ENCODE results near the gene DENND11. TPM values are rescaled to one million over a fixed set of nuclear protein-coding genes. Genes with fewer than 3 reads are reported as not detected.

DENND11 gene
- polyA plus RNA-seq, 1 experiment = 4.6 TPM

DNA sequence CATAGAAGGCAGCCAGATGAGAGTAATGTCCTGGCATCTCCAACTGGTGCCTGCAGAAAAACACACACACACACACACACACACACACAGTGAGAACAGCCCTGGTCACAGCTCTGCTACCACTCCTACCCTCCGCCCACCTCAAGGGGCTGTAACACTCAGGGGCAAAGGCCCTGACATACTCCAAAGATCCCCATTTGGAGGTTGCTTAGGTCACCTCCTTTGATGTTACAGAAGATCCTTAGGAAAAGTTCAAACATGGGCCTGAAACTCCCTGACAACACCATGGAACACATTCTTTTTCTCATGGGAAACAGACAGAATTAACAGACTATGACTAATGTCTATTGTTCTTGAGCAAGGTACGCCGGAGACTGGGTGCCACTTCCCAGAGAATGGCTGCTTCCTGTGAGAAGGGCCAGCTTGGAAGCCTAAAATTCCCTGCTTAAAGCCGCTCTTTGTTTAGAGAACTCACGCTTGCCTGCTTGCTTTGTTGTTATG lies 27.7 kb downstream of the DENND11 start:
- no peak for DNase-seq (ENCODE audit: low read depth)
- ChIA-PET CTCF (no interaction called here), POLR2A (no interaction called here)
- Histone ChIP-seq H3K4me3 (ENCODE audit: low read depth, low read length) (no peak overlapping the region), H3K27me3 (ENCODE audit: control insufficient read depth, insufficient read depth, low read length) (no peaks in the 10 kb centered on the region), H3K36me3 (ENCODE audit: control insufficient read depth, insufficient read depth, low read length) (peaks cover 8% of the 10 kb centered on the region)
- TF ChIP-seq, protein P1, sequence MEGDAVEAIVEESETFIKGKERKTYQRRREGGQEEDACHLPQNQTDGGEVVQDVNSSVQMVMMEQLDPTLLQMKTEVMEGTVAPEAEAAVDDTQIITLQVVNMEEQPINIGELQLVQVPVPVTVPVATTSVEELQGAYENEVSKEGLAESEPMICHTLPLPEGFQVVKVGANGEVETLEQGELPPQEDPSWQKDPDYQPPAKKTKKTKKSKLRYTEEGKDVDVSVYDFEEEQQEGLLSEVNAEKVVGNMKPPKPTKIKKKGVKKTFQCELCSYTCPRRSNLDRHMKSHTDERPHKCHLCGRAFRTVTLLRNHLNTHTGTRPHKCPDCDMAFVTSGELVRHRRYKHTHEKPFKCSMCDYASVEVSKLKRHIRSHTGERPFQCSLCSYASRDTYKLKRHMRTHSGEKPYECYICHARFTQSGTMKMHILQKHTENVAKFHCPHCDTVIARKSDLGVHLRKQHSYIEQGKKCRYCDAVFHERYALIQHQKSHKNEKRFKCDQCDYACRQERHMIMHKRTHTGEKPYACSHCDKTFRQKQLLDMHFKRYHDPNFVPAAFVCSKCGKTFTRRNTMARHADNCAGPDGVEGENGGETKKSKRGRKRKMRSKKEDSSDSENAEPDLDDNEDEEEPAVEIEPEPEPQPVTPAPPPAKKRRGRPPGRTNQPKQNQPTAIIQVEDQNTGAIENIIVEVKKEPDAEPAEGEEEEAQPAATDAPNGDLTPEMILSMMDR (IDR thresholded peaks at IDR 0.05; ENCODE audit: insufficient read depth, low read depth, low read length) = no peak

DNA sequence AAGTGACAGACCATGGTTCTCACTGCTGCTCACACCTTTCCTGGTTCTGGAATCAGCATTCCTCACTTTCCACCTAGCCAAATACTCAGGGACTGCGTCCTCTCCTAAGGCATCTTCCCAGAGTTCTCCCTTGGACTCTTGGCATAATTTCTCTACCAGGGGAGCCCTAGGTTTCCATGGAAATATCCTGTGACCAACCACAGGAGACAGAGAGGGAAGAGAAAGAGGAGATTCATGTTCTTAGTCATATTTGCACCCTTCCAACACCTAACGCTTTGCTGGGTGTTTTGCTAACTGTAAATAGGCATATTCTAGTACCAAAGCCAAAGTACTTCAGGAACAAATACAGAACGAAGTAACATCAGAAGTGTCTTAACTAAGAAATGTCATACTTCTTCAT lies 28.6 kb downstream of the DENND11 start:
- H3K4me3 ChIP-seq (ENCODE audit: low read depth, low read length) = no peak overlapping the region
- ChIA-PET POLR2A (no interaction called here), CTCF (no interaction called here)
- peaks cover 8% of the 10 kb centered on the region for H3K36me3 ChIP-seq (ENCODE audit: control insufficient read depth, insufficient read depth, low read length)
- TF ChIP-seq, protein P1 (IDR thresholded peaks at IDR 0.05; ENCODE audit: insufficient read depth, low read depth, low read length) = no peak
- no peak for DNase-seq (ENCODE audit: low read depth)
- H3K27me3 ChIP-seq (ENCODE audit: control insufficient read depth, insufficient read depth, low read length) = no peaks in the 10 kb centered on the region

DNA sequence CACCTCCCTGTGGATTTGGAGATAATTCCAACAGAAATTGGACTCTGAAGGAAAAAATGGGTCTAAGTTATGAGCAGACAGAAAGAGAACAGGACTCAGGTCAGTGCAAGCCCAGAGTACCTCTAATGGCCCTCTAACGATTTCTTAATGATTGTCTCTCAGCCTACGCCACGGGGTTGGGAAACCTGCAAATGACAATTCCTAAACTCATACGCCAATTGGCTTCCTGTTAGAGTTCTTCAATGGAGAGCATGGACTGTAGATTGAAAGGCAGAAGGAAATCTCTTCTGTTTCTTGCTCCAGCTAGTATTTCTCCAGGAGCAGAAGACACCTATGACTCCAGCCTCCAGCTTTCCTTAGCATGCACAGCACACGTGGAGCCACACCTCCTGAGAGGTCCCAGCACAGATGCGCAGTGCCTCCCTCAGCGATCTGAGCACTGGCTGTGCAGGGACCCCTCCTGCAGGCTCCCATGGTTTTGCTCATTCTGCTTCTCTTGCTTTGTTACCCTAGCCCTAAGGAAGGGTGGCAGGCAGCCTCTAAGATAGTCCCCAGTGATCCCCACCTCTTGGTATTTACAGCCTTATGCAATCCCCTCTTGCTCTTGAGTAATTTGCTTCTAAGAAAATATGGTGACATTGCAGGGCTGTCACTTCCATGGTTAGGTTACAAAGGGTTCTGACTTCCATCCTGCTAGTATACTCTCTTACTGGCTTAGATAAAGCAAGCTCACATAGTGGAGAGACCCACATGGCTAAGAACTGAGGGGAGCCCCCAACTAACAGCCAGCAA lies 30.1 kb downstream of the DENND11 start:
- no peak for DNase-seq (ENCODE audit: low read depth)
- POLR2A ChIA-PET = no interaction called here

DNA sequence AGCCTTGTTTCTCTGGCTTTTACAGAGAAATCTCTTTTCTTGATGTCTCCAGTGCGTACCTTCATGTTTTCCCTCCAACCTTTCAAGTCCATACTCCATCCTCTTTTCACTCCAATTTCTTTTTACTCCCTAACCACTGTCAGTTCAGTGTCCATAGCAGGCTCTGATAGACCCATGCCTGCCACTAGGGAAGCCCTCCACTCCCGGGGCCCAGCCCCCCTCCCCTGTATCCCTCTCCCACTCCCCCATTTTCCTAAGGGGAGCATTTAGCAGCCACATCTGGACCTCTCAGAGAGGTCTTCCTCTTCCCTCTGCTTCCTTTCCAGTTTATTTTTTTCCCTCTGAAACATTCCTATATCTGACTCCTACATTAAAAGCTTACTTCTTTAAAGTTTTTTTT lies 33.1 kb downstream of the DENND11 start:
- Histone ChIP-seq H3K36me3 (ENCODE audit: control insufficient read depth, insufficient read depth, low read length) (peaks cover 9% of the 10 kb centered on the region), H3K27me3 (ENCODE audit: control insufficient read depth, insufficient read depth, low read length) (no peaks in the 10 kb centered on the region), H3K4me3 (ENCODE audit: low read depth, low read length) (no peak overlapping the region)
- DNase-seq (ENCODE audit: low read depth) = no peak
- ChIA-PET CTCF (no interaction called here), POLR2A (no interaction called here)
- TF ChIP-seq, protein P1 (IDR thresholded peaks at IDR 0.05; ENCODE audit: insufficient read depth, low read depth, low read length) = no peak

More for the DNA sequence above, 30.1 kb downstream of the DENND11 start:
- Histone ChIP-seq H3K36me3 (ENCODE audit: control insufficient read depth, insufficient read depth, low read length) (peaks cover 8% of the 10 kb centered on the region), H3K4me3 (ENCODE audit: low read depth, low read length) (no peak overlapping the region), H3K27me3 (ENCODE audit: control insufficient read depth, insufficient read depth, low read length) (no peaks in the 10 kb centered on the region)
- CTCF ChIA-PET = no interaction called here
- TF ChIP-seq, protein P1 (IDR thresholded peaks at IDR 0.05; ENCODE audit: insufficient read depth, low read depth, low read length) = no peak

DNA sequence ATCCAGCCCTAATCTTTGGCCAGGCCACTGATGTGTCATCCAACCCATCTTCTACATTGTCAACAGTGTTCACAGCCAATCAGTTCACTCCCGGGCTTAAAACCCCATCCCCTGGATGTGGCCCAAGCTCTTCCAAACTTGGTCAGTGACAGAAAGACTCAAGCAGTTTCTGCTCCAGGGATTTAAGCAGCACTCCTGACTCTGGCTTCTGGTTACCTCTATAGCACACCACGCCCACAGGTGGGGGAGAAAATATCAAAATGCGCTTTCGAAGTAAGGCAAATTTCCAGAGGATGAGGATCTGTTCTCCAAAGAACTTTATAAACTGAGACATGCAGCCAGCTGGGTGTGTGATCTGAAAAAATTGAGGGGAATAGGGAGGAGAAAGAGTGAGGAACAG lies 35.9 kb downstream of the DENND11 start:
- DNase-seq (ENCODE audit: low read depth) = no peak
- H3K27me3 ChIP-seq (ENCODE audit: control insufficient read depth, insufficient read depth, low read length) = no peaks in the 10 kb centered on the region
- no peak overlapping the region for H3K4me3 ChIP-seq (ENCODE audit: low read depth, low read length)
- TF ChIP-seq, protein P1 (IDR thresholded peaks at IDR 0.05; ENCODE audit: insufficient read depth, low read depth, low read length) = no peak
- CTCF ChIA-PET = interaction anchor here (1.1 to 1.8 kb wide), 2 partner anchors 11 to 16 kb away, joined by 3 to 7 read pairs; no protein-coding TSS in a partner anchor
- POLR2A ChIA-PET = no interaction called here
- H3K36me3 ChIP-seq (ENCODE audit: control insufficient read depth, insufficient read depth, low read length) = peaks cover 8% of the 10 kb centered on the region

Measured in BJ (cell line).